Astrocyte (in vitro differentiated cells and primary cell): Measurements from ENCODE around the gene ZCCHC8. TPM values are rescaled to one million over a fixed set of nuclear protein-coding genes. Genes with fewer than 3 reads are reported as not detected.
"Not testable (repeated sequence)": the region's sequence is repeated elsewhere in the genome, so short reads cannot be mapped to it uniquely, and the experiment has no call there.

Experiments
- DNase-seq: peaks from one replicate; pipeline ENCODE4 v3.0.0-alpha.2; 2010; ENCODE audit warnings: low read depth
- FAIRE-seq: peaks from 2 replicates; lab custom pipeline; 2011; peaks lifted over from hg19 to GRCh38; lab: Jason Lieb, UNC
- H2AFZ ChIP-seq: 2 replicates; pipeline ENCODE4 v1.6.0; 2012; ENCODE audit warnings: low read depth, low read length, inconsistent platforms
- H3K27ac ChIP-seq: 2 replicates; pipeline ENCODE4 v1.5.1; 2011; ENCODE audit warnings: low read depth, low read length, inconsistent platforms
- H3K27me3 ChIP-seq: 2 replicates; pipeline ENCODE4 v1.6.0; 2011; ENCODE audit warnings: low read length, inconsistent platforms; ENCODE audit not compliant: insufficient read depth
- H3K36me3 ChIP-seq: 2 replicates; pipeline ENCODE4 v1.5.1; 2011; ENCODE audit warnings: low read length, inconsistent platforms; ENCODE audit not compliant: insufficient read depth
- H3K4me1 ChIP-seq: 2 replicates; pipeline ENCODE4 v1.5.1; 2011; ENCODE audit warnings: low read length, inconsistent platforms; ENCODE audit not compliant: insufficient read depth
- H3K4me2 ChIP-seq: 2 replicates; pipeline ENCODE4 v1.6.0; 2012; ENCODE audit warnings: low read length, inconsistent platforms
- H3K4me3 ChIP-seq: 2 replicates; pipeline ENCODE4 v1.5.1; 2011; ENCODE audit warnings: low read depth, mild to moderate bottlenecking, low read length, inconsistent platforms; ENCODE audit not compliant: insufficient read depth
- H3K79me2 ChIP-seq: 2 replicates; pipeline ENCODE4 v1.6.0; 2012; ENCODE audit warnings: mild to moderate bottlenecking, low read length, inconsistent platforms; ENCODE audit not compliant: insufficient read depth
- H3K9ac ChIP-seq: 2 replicates; pipeline ENCODE4 v1.6.0; 2012; ENCODE audit warnings: mild to moderate bottlenecking, low read length, inconsistent platforms
- H3K9me3 ChIP-seq: 2 replicates; pipeline ENCODE4 v1.5.1; 2012; ENCODE audit warnings: low read depth, mild to moderate bottlenecking, low read length, inconsistent platforms; ENCODE audit not compliant: insufficient read depth
- H4K20me1 ChIP-seq: 2 replicates; pipeline ENCODE4 v1.6.0; 2012; ENCODE audit warnings: low read length, inconsistent platforms; ENCODE audit not compliant: insufficient read depth
- H3K27ac Mint-ChIP-seq: one replicate; pipeline ENCODE4 v1.8.0; 2021; ENCODE audit warnings: mild to moderate bottlenecking, mixed read lengths; ENCODE audit not compliant: unreplicated experiment
- H3K27me3 Mint-ChIP-seq: one replicate; pipeline ENCODE4 v1.8.0; 2021; ENCODE audit warnings: low read depth, mixed read lengths; ENCODE audit not compliant: unreplicated experiment
- H3K36me3 Mint-ChIP-seq: one replicate; pipeline ENCODE4 v1.8.0; 2021; ENCODE audit warnings: low read depth, mixed read lengths; ENCODE audit not compliant: unreplicated experiment
- H3K4me1 Mint-ChIP-seq: one replicate; pipeline ENCODE4 v1.8.0; 2021; ENCODE audit warnings: low read depth, mixed read lengths; ENCODE audit not compliant: unreplicated experiment
- H3K4me3 Mint-ChIP-seq: one replicate; pipeline ENCODE4 v1.8.0; 2021; ENCODE audit warnings: mild to moderate bottlenecking, moderate library complexity, mixed read lengths; ENCODE audit not compliant: unreplicated experiment
- H3K9me3 Mint-ChIP-seq: one replicate; pipeline ENCODE4 v1.8.0; 2021; ENCODE audit warnings: mild to moderate bottlenecking, mixed read lengths; ENCODE audit not compliant: unreplicated experiment
- CTCF ChIP-seq: IDR thresholded peaks from 2 replicates; pipeline ENCODE4 v1.5.1; 2011; ENCODE audit warnings: low read depth, mild to moderate bottlenecking, inconsistent platforms, low read length, moderate library complexity; ENCODE audit not compliant: insufficient read depth
- EZH2 ChIP-seq: IDR thresholded peaks from 2 replicates; pipeline ENCODE4 v1.6.1; 2012; ENCODE audit warnings: mild to moderate bottlenecking, low read length, inconsistent platforms; ENCODE audit not compliant: insufficient read depth
- total RNA-seq: library from RNA; stranded (reverse); gene quantifications from 2 replicates; pipeline ENCODE4 v1.2.1, GENCODE V29; 2021

Gene ZCCHC8
- total RNA-seq, 1 donor from 2014 or later = 25.3 TPM

DNA sequence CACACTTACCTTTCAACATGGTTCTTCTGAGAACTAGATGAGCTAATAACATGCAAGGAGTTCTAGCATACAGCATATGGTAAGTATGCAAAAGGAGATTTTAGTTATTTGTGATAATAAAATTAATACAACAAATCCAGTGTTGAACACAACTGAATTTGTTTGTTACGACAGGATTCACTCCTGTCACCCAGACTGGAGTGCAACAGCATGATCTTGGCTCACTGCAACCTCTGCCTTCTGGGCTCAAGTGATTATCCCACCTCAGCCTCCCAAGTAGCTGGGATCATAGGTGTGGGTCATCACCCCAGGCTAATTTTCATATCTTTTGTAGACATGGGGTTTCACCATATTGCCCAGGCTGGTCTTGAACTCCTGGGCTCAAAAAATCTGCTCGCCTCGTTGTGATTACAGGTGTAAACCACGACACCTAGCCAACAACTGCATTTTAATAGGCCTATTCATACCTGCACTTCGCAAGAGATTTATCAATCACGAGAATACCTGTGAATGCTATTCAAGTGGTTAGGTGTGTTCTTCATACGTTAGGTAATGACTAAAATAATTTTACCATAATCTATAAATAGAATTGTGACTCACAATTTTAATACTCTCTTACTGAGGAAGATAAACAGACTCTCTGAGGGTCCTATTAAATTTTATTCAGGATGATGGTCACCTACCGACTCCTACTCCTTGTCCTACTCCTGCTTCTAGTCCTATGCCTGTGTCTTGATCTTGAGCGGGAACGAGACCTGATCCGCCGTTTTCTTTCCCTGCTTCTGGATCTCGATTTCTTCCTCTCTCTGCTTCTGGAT is 16.0 kb upstream of the ZCCHC8 start:
- H3K27me3 Mint-ChIP-seq = no peaks in the 10 kb centered on the region
- TF ChIP-seq CTCF (no peak), EZH2 (no peak)
- H2AFZ ChIP-seq = no peak overlapping the region
- FAIRE-seq (no peak), DNase-seq (no peak)
- no peak overlapping the region for H3K4me3 ChIP-seq
- peaks cover 80% of the 10 kb centered on the region for H3K36me3 ChIP-seq
- H3K4me2 ChIP-seq = peak overlapping the region; percentile 2
- no peaks in the 10 kb centered on the region for H3K27me3 ChIP-seq
- H3K4me1 Mint-ChIP-seq = peaks cover 40% of the 10 kb centered on the region
- no peak overlapping the region for H3K4me3 Mint-ChIP-seq
- H3K36me3 Mint-ChIP-seq = peaks cover 29% of the 10 kb centered on the region
- no peaks in the 10 kb centered on the region for H3K9me3 ChIP-seq
- H3K9me3 Mint-ChIP-seq = no peaks in the 10 kb centered on the region
- H3K4me1 ChIP-seq = peaks cover 12% of the 10 kb centered on the region
- peaks cover 86% of the 10 kb centered on the region for H3K79me2 ChIP-seq
- peaks cover 95% of the 10 kb centered on the region for H4K20me1 ChIP-seq
- peak overlapping the region; percentile 61 for H3K27ac ChIP-seq
- peak overlapping the region; percentile 14 for H3K9ac ChIP-seq
- peak overlapping the region; percentile 73 for H3K27ac Mint-ChIP-seq

- Mint-ChIP-seq H3K4me1 (peaks cover 30% of the 10 kb centered on the region), H3K4me3 (no peak overlapping the region), H3K27ac (peak overlapping the region; percentile 69), H3K27me3 (no peaks in the 10 kb centered on the region), H3K36me3 (peaks cover 26% of the 10 kb centered on the region), H3K9me3 (no peaks in the 10 kb centered on the region)
- Histone ChIP-seq H3K9ac (no peak overlapping the region), H3K4me2 (no peak overlapping the region), H3K27me3 (no peaks in the 10 kb centered on the region), H3K79me2 (peaks cover 86% of the 10 kb centered on the region), H2AFZ (no peak overlapping the region), H3K36me3 (peaks cover 79% of the 10 kb centered on the region), H4K20me1 (peaks cover 96% of the 10 kb centered on the region), H3K4me1 (peaks cover 12% of the 10 kb centered on the region), H3K27ac (no peak overlapping the region), H3K9me3 (no peaks in the 10 kb centered on the region), H3K4me3 (no peak overlapping the region)
- DNase-seq (no peak), FAIRE-seq (no peak)
- no peak for TF ChIP-seq CTCF
These were observed 14.5 kb upstream of the ZCCHC8 start for GRCh38 chr12:122515275-122515674.

GRCh38 chr12:122513660-122514059 is 12.9 kb upstream of the ZCCHC8 start:
- Mint-ChIP-seq H3K36me3 (peaks cover 25% of the 10 kb centered on the region), H3K27ac (peak overlapping the region; percentile 78), H3K4me3 (no peak overlapping the region), H3K4me1 (peaks cover 26% of the 10 kb centered on the region), H3K9me3 (no peaks in the 10 kb centered on the region), H3K27me3 (no peaks in the 10 kb centered on the region)
- Histone ChIP-seq H3K4me1 (peaks cover 11% of the 10 kb centered on the region), H3K27ac (no peak overlapping the region), H4K20me1 (peaks cover 97% of the 10 kb centered on the region), H2AFZ (no peak overlapping the region), H3K4me3 (no peak overlapping the region), H3K36me3 (peaks cover 82% of the 10 kb centered on the region), H3K79me2 (peaks cover 89% of the 10 kb centered on the region), H3K9me3 (no peaks in the 10 kb centered on the region), H3K9ac (no peak overlapping the region), H3K4me2 (no peak overlapping the region), H3K27me3 (no peaks in the 10 kb centered on the region)
- TF ChIP-seq CTCF = no peak
- TF ChIP-seq EZH2 = no peak
- FAIRE-seq (no peak), DNase-seq (no peak)

DNA sequence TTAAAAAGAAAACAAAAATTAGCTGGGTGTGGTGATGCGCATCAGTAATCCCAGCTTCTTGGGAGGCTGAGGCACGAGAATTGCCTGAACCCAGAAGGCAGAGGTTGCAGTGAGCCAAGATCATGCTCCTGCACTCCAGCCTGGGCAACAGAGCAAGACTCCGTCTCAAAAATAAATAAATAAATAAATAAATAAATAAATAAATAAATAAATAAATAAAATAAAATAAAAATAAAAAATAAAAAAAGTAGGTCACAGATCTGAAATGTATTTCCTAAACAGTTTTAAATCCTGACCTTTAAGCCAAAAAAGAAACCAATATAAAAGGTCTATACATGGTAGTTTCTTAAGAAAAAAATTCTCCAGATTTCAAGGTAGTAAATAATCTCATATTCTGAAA is 12.3 kb upstream of the ZCCHC8 start:
- Histone ChIP-seq H4K20me1 (peaks cover 98% of the 10 kb centered on the region), H3K36me3 (peaks cover 86% of the 10 kb centered on the region), H3K79me2 (peaks cover 93% of the 10 kb centered on the region)
- Mint-ChIP-seq H3K4me1 (peaks cover 22% of the 10 kb centered on the region), H3K36me3 (peaks cover 21% of the 10 kb centered on the region), H3K27ac (peak overlapping the region; percentile 47)
- not testable (repeated sequence) for FAIRE-seq, DNase-seq, H2AFZ ChIP-seq, H3K4me1 ChIP-seq, H3K9me3 ChIP-seq, H3K4me3 Mint-ChIP-seq, H3K9ac ChIP-seq, H3K27me3 ChIP-seq, H3K4me2 ChIP-seq, H3K4me3 ChIP-seq, H3K27me3 Mint-ChIP-seq, H3K9me3 Mint-ChIP-seq, H3K27ac ChIP-seq
